Inferior parietal cortex (tissue), 1 donor: Measurements from ENCODE around the gene APLP2.
A peak's percentile ranks its signal among the peaks of the same experiment; 100 is the strongest.

Experiments used
- DNase-seq: peaks from one replicate; pipeline ENCODE4 v3.0.0-alpha.2; 2016; ENCODE audit errors: extremely low spot score

Gene APLP2

DNA sequence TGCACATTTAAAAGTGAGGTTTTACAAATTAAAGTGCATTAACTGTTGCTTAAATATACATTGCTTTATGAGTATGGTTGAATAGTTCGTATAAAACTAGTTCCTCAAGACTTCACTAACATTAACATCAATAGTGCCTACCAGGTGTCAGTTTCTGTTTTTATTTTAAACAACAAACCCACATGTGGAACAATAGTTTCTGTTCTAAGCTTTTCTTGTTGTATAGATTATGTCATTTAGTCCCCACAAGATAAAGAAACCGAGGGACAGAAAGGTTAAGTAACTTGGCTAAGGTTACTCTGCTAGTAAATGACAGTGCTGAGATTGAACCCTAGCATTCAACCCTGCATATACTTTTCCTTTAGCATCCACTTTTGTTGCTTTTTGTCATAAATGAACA, 48.5 kb downstream of the APLP2 start:
- DNase-seq: no peak

DNA sequence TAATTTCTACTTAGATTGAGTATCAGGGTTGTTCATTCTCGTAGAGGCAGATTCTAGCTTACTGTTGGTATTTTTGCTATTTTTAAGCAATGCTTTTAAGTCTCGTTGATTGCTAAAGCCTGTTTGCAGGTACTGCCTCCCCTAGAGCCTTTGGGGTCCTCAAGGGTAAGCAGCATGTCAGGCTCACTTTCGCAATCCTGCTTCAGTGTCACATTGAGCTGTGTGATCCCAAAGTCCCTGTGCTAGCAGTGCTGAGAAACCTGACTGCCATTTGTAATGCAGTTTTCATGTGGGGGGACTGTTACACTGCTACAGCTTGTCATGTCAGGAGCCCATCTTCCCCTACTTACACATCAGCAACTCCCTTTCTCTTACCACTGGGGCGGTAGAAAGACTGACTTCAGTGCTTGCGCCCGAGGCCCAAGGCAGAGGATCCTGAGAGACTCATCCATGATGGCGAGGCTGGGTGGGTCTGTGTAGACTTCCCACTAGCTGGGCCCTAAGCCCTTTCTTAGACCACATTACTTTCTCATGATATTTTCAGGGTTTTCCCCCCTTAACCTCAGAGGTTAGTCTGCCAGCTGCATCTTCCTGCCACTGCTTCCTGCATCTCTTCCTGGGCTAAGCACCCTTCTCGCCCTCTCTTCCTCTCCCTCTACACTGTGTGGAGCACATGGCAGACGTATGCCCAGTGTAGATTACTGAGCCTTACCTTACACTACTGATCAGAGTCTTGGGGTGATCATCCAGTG, 49.1 kb downstream of the APLP2 start:
- no peak for DNase-seq

DNA sequence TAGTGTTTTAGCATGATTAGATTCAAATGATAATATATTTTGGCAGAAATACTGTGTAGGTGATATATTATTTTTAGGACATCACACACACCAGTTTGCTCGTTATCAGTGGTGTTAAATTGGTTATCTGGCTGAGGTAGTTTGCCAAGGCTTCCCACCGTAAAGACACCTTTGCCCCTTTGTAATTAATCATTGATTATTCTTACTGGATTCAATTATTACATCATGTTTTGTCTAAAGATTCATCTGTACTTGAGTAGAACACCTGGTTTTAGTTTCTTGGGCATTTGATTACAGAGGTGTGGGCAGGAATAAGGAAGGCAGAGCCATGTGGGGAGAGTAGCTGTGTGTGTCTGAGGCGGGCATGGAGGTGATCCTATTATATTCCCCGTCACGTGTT, 50.4 kb downstream of the APLP2 start:
- no peak for DNase-seq

DNA sequence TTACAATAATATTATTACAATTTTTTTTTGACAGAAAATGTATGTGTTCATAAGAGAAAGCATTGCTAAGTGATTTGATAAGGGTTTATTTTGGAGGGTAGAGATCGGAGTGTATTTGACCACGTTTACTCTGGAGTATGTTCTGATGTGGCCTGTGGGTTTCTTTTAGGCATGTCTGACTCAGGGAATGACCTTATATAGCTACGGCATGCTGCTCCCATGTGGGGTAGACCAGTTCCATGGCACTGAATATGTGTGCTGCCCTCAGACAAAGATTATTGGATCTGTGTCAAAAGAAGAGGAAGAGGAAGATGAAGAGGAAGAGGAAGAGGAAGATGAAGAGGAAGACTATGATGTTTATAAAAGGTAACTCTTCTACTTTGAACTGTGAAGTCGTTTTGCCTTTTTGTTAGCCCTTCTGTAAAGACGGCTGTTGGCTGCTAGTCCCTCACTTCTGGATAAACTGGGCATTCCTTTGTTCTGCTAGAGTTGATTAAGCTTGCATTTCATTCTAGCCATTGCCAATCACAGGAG, 51.8 kb downstream of the APLP2 start:
- DNase-seq: no peak

DNA sequence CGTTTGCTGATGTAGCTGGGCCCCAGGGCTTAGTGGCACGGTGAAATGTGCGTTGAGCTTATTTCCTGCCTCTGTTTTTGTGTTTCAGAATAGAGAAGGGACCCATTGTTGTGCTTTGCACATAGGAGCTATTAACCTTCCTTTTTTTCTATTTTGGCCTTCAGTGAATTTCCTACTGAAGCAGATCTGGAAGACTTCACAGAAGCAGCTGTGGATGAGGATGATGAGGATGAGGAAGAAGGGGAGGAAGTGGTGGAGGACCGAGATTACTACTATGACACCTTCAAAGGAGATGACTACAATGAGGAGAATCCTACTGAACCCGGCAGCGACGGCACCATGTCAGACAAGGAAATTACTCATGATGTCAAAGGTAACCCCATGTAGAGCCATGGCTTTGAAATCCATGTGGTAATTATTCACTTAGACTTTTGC, 52.5 kb downstream of the APLP2 start:
- no peak for DNase-seq

DNA sequence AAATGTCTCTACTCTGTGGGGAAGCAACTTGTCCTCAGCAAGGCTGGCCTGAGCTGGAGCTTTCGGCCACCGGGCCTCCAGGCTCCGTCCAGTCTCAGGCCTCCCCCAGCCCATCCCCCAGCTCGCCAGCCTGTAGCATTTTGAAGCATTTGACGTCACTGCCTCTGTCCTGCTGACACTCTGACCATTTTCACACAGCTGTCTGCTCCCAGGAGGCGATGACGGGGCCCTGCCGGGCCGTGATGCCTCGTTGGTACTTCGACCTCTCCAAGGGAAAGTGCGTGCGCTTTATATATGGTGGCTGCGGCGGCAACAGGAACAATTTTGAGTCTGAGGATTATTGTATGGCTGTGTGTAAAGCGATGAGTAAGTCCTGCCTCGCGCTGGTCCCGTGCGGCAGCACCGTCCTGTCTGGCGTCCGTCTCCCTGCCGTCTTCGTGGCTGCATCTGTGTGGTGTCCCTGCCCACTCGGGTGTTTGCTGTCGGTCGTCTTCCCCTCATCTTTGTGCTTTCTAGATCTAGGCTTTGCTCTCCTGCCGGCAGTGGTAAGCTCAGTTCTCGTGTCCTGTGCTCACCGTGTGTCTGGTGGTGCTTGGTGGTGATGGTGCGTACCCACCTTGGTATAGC, 53.8 kb downstream of the APLP2 start:
- no peak for DNase-seq

DNA sequence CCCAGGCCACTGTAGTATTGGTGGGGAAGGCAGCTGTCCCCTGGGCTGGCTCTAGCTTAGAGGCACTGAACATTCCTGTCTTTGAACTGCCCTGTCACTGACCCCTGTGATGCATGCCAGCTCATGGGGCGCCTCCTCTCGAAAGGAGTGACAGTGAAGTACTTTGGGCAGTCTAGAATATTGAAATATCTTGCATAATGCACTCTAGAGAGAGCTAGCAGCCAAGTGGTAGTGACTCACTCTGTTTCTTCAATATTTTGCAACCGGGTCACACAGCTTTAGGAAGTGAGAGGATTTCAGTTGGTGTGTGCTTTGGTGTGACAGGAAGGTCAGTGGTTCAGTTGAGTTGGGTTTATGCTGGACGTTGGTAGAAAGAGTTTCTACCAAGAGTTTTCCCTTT, 54.4 kb downstream of the APLP2 start:
- no peak for DNase-seq

DNA sequence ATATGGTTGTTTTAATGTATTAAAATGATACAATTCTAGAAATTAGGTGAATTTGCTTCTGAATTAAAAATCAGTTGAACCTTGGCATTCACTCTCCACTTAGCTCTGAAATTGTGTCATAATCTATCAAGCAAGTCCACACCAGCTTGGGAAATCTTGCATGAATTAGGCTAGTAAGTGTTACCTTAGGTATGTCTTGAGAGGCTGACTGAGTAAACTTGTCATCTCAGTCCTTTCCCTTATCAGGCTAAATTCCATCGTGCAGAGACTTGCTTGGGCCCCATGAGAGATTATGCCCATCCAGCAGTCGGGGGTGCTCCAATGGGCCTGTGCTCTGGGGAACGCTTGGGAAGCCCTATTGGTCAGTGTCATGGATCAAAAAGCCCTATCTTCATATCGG, 55.9 kb downstream of the APLP2 start:
- no peak for DNase-seq

DNA sequence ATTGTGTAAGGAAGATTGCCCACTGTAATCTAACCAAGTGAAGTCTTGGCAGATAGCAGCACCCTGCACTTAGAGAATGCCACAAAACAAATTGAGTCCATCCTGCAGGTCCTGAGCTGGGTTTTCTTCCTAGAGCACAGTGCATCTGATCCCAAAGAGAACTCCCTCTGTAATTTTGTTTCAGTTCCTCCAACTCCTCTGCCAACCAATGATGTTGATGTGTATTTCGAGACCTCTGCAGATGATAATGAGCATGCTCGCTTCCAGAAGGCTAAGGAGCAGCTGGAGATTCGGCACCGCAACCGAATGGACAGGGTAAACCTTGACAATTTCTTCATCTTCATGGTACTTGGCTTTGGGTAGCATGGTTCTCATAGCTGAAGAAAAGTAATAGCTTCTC, 56.8 kb downstream of the APLP2 start:
- no peak for DNase-seq

DNA sequence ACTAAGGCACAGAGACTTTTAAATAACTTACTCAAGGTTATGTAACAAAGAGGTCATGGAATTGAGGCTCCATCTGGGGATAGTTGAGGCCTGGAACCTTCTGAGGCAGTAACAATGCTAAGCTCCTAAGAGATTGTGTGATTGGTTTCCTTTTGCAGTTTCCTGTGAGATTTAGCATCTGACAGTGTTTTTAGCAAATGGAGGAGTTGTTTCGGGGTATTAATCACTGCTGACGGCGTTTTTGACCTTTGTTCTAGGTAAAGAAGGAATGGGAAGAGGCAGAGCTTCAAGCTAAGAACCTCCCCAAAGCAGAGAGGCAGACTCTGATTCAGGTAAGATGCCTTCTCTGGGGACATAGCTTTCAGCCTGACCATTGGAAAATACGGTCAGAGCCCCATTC, 57.8 kb downstream of the APLP2 start:
- DNase-seq: no peak

DNA sequence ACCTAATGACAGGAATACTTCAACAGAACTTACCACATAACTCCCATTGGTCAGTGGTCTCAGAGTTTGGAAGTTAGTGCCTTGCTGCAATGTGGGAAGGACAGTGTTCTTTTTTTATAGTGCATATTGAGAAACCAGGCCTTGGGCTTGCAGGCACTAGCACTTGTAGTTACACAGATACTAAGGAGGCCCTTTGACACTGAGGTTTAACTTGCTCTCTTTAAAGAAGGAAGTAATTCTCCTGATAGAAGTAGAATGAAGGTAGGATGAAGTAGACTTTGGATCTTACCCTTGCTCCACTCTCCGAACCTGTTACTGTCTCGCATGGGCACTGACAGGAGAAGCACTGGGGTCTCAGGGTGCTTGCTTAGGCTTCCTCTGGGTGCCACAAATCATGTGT, 58.9 kb downstream of the APLP2 start:
- no peak for DNase-seq

DNA sequence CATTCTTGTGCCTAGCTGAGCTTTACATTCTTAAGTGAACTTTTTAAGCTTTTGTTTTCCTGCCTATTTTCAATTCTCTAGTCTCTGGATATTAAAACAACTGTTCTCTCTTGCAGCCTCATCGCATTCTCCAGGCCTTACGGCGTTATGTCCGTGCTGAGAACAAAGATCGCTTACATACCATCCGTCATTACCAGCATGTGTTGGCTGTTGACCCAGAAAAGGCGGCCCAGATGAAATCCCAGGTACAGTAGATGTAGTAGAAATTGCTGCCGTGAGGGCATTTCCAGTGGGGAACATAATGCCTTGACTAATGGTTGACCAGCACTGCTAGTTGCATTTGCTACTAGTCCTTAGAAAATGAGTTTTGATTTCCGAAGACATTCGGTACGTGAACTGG, 60.2 kb downstream of the APLP2 start:
- DNase-seq: no peak

DNA sequence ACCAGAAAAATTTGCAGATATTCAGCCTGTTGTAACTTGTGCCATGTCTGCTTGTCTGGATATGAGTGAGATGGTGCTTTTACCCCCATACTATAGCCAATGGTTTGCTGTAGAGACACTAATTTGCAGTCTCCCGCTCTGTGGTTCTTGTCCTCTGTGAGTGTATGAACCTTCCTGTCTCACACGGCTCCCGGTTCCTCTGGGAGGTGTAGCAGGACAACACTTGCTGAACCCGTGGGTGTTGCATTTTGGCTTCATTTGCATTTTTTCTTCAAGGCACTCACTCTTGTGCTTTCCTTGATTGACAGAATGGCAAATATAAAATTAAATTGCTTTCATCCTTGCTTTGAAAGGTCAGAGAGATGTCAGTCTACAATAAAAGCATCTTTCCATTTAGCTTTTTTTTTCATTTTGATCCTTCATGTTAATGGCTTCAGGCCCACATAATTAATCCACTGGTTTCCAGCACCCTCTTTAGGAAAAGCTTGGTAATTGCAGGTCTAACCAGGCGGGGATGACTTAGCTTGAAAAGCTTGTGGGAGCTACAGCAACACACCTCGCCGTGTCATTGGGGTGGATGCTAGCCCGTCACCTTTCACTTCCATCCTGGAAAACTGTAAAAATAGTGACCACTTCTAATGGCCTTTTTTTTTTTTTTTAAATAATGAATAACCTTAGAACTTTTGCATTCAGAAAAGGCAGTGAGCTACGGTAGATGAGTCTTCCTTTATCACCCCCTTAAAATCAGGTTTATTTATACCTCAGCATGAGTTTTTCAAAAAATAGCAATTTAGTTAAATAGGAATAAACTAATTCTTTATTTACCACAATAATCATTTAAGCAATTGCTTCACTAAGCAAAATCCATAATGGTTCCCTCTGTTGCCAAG, 62.5 kb downstream of the APLP2 start:
- no peak for DNase-seq

DNA sequence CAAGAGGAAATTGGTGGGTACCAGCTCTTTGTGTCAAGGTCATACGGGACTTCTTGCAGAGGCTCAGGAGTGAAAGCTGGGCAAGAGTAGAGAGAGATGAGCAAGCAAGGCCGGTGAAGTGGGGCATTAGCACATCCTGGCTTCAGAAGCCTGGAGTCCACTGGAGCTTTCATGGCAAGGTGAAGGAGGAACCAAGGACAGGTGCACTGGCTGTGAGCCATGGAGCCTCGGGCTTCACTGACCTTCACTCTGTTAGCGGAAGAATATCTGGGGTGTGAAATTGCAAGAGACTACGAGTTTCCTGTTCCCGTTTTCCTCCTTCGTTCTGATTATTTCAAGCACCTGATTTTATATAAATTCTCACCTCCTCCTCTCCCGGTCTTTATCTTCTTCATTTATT, 64.0 kb downstream of the APLP2 start:
- DNase-seq: no peak

DNA sequence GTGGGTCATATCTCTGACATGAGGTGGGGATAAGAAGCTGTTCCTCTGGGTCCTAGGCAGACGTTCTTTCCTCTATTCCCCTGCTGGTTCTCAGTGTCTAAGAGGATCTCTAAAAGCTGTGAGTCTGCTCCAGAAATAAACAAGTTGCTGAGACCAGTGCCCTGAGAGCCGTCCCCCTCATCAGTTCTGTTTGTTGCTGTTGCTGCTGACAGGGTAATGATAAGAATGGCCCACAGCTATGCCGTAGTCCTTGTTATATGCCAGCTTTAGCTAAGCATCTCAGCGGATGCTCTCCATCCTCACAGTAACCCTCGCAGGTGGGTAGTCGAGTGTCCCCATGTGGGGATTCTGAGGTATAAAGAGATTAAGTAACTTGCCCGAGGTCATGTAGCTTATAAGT, 66.4 kb downstream of the APLP2 start:
- DNase-seq: no peak

DNA sequence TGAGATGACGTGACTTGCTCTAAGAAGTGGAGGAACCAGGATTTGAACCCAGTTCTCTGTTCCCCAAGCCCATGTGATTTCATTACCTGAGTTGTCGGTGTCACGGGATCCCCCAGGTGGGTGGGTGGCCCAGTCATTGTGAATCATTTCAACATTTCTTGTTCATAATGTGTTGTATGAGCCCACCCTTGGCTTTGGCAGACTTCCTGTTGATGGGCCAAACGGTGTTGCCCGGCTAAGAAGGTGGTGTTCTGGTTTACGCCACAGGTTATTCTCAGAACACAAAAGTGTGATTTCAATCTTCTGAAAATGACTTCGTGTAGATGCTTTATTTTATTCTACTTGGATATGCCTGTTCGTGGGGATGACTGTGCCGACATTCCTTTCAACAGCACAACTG, 68.3 kb downstream of the APLP2 start:
- DNase-seq: no peak

DNA sequence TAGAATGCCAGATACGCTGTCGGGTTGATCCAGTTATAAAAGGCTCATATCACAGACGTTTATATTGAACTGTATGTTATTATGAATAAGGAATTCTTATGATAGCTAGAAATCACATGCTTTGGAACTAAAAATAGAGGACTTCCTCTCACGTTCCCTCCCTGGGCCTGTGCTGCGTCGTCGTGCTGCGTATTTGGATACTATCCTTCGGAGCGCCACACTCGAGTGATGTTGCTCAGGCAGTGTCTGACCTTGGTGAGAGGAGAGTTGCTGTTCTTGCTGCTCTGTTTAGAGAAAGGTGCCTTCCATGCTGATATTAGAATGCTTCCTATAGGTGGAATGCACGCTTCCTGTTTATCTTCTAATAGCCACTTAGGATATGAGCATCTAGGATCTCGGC, 69.7 kb downstream of the APLP2 start:
- peak; percentile 40 for DNase-seq

DNA sequence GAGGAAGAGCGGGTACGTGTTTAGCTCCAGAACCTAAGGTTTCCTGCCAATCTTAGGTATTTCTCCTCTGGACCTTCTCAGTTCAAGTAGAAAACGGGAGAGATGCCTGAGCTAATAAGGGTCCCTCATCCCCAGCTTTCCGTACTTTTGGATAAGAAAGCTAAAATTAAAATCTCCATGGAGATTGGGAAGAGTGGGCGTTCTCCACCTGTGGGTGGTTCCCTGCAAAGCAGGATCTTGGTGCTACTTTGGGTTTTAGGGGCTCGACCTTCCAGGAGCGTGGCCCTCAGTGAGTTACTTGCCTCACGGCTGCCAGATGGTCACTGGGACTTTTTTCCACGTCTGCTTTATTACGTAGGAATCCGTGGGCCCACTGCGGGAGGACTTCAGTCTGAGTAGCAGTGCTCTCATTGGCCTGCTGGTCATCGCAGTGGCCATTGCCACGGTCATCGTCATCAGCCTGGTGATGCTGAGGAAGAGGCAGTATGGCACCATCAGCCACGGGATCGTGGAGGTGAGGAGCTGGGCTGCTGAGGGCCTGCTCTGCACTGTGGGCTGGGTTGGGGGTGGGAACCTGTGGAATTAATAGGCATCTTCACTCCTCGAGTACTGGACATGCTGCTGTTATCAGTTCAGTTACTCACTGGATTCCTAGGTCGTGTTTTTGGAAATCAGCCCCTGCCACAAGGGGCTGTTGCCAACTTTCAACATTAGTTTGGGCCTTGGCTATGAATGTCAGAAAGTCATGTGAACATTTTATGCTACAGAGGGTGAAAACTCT, 72.1 kb downstream of the APLP2 start:
- DNase-seq: no peak

DNA sequence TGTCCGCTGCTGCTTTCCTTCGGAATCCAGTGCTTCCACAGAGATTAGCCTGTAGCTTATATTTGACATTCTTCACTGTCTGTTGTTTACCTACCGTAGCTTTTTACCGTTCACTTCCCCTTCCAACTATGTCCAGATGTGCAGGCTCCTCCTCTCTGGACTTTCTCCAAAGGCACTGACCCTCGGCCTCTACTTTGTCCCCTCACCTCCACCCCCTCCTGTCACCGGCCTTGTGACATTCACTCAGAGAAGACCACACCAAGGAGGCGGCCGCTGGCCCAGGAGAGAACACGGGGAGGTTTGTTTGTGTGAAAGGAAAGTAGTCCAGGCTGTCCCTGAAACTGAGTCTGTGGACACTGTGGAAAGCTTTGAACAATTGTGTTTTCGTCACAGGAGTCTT, 74.4 kb downstream of the APLP2 start:
- DNase-seq: no peak

DNA sequence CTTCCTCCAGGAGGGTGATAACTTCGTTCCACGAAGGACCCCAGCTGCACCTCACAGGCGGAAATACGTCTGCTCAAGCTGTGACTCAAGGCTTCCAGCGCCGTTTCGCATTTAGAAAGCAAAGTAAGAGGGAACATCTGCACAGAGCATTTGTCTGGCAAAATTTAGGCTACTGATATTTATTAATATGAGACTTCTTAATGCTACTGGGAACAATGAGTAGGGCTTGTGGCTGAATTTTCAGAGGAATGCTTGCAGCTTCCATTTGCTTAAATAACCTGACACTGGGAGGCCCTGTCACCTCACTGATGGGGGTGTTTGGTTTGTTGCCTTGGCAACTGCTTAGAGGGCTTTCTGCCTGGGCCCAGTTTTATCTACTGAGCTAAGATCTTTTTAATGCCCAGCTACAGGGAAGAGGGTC, 75.2 kb downstream of the APLP2 start:
- no peak for DNase-seq

DNA sequence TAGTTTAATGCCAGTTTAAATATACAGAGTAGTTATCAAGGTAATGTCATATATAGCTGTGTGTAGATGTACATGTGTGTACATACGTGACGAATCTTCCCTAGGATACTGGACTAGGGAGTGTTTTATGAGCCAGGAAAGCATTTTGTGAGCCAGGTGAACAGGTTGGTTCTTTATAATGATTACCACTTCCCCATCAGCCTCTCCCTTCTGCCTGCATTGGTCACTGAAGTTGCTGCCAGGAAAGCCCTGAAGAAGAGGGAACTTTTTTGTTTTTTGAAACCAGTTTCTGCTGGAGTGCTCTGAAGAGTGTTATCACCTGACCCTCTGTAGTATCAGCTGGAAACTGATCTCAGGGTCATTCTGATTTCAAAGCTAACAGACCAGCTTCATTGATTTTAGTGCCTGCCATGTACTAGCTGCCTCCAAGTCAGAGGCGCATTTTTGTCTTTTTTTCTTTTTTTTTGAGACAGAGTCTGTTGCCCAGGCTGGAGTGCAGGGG, 75.7 kb downstream of the APLP2 start:
- DNase-seq: no peak
